HuH-7 (cell line): Measurements from ENCODE around the gene N4BP2L2.

Experiments used
- DNase-seq: peaks from one replicate; pipeline ENCODE4 v3.0.0; 2011; ENCODE audit warnings: low spot score

Gene N4BP2L2

GRCh38 chr13:32530841-32531253 is 7.7 kb downstream of the N4BP2L2 start:
- no peak for DNase-seq

- no peak for DNase-seq
These were observed 10.2 kb downstream of the N4BP2L2 start for GRCh38 chr13:32528358-32528757.

GRCh38 chr13:32527151-32527550 is 11.4 kb downstream of the N4BP2L2 start:
- DNase-seq: no peak

GRCh38 chr13:32525766-32526165 is 12.8 kb downstream of the N4BP2L2 start:
- no peak for DNase-seq

GRCh38 chr13:32515246-32515645 is 23.3 kb downstream of the N4BP2L2 start:
- no peak for DNase-seq

GRCh38 chr13:32511482-32511881 is 27.1 kb downstream of the N4BP2L2 start:
- DNase-seq: no peak

- no peak for DNase-seq
These were observed 33.7 kb downstream of the N4BP2L2 start for GRCh38 chr13:32504876-32505275.

GRCh38 chr13:32504263-32504662 is 34.3 kb downstream of the N4BP2L2 start:
- DNase-seq: no peak

GRCh38 chr13:32503727-32504126 is 34.9 kb downstream of the N4BP2L2 start:
- no peak for DNase-seq

GRCh38 chr13:32501064-32501463 is 37.5 kb downstream of the N4BP2L2 start:
- DNase-seq: no peak

- DNase-seq: peak; percentile 9
These were observed 38.9 kb downstream of the N4BP2L2 start for GRCh38 chr13:32499538-32500210.

GRCh38 chr13:32497589-32497988 is 41.0 kb downstream of the N4BP2L2 start:
- no peak for DNase-seq

GRCh38 chr13:32496599-32497160 is 41.9 kb downstream of the N4BP2L2 start:
- DNase-seq: no peak

GRCh38 chr13:32495841-32496240 is 42.8 kb downstream of the N4BP2L2 start:
- DNase-seq: no peak

GRCh38 chr13:32495429-32495828 is 43.2 kb downstream of the N4BP2L2 start:
- no peak for DNase-seq

- no peak for DNase-seq
These were observed 47.6 kb downstream of the N4BP2L2 start for GRCh38 chr13:32491028-32491427.

GRCh38 chr13:32476892-32477291 is 61.7 kb downstream of the N4BP2L2 start:
- DNase-seq: no peak

GRCh38 chr13:32476021-32476731 is 62.4 kb downstream of the N4BP2L2 start:
- no peak for DNase-seq

GRCh38 chr13:32474999-32475792 is 63.4 kb downstream of the N4BP2L2 start:
- DNase-seq: no peak

- DNase-seq: no peak
These were observed 64.9 kb downstream of the N4BP2L2 start for GRCh38 chr13:32473650-32474049.

GRCh38 chr13:32472194-32472621 is 66.4 kb downstream of the N4BP2L2 start:
- no peak for DNase-seq

GRCh38 chr13:32471187-32471922 is 67.2 kb downstream of the N4BP2L2 start:
- no peak for DNase-seq
